Prostate gland (tissue), 2 donors: ENCODE measurements around the gene KRT85. TPM values are rescaled to one million over a fixed set of nuclear protein-coding genes. Genes with fewer than 3 reads are reported as not detected.

Experiments
- DNase-seq: peaks from one replicate; pipeline ENCODE4 v3.0.0-alpha.2; 2019; ENCODE audit warnings: low spot score
- H3K27ac ChIP-seq, 2 donors: fragments of 200-600 bp; sonication (generic); 2 replicates each; pipeline ENCODE4 v1.5.1; 2017 to 2019
- H3K27me3 ChIP-seq: fragments of 200-600 bp; sonication (generic); replicated peaks from 2 replicates; pipeline ENCODE4 v1.5.1; 2019; ENCODE audit not compliant: insufficient read depth
- H3K36me3 ChIP-seq, 2 donors: fragments of 200-600 bp; sonication (generic); 1 replicate in 1 of 2; 2 replicates in 1 of 2; pipeline versions ENCODE4 v1.5.1 to v1.8.1; 2017 to 2019
- H3K4me1 ChIP-seq: fragments of 200-600 bp; sonication (generic); replicated peaks from 2 replicates; pipeline ENCODE4 v1.5.1; 2019
- H3K4me3 ChIP-seq, 2 donors: fragments of 200-600 bp; sonication (generic); 2 replicates each; pipeline ENCODE4 v1.5.1; 2017 to 2019
- H3K9me3 ChIP-seq: fragments of 200-600 bp; sonication (generic); 2 replicates; pipeline ENCODE4 v1.5.1; 2017
- CTCF ChIP-seq, 4 experiments: fragments of 200-600 bp in 2 of 4; fragments of 450-650 bp in 2 of 4; sonication (generic) in 2 of 4; IDR thresholded peaks; 1 replicate in 3 of 4; 2 replicates in 1 of 4; pipeline ENCODE4 v1.5.1; 2016 to 2019; ENCODE audit warnings: antibody characterized with exemption in 4 of 4, mild to moderate bottlenecking in 2 of 4, moderate library complexity in 2 of 4
- POLR2A ChIP-seq: fragments of 450-650 bp; IDR thresholded peaks from one replicate; pipeline ENCODE4 v1.6.1; 2016; ENCODE audit warnings: antibody characterized with exemption, mild to moderate bottlenecking
- POLR2AphosphoS5 ChIP-seq: sonication (generic); formaldehyde crosslinking; IDR thresholded peaks from one replicate; pipeline ENCODE4 v1.6.1; 2017; ENCODE audit warnings: antibody characterized with exemption
- WGBS: methylation state at CpG from one replicate; pipeline ENCODE4 v1.1.5; 2018; 5-methylcytosine and 5-hydroxymethylcytosine counted together
- intact Hi-C: fragments of 100-400 bp; cut with DNase I; formaldehyde crosslinking; loops from one replicate; pipeline ENCODE4 v1.14.2; 2022
- total RNA-seq, 2 donors: library from RNA; depleted of rRNA; stranded (reverse); fragments of >200 nt; gene quantifications; one replicate each; pipeline ENCODE4 v1.1.0, GENCODE V29; 2016

KRT85 gene
- total RNA-seq, 2 donors from 2014 or later = not detected

GRCh38 chr12:52350786-52351185 lies 16.5 kb downstream of the KRT85 start:
- H3K27ac ChIP-seq = no peak overlapping the region
- no peak for DNase-seq
- H3K4me3 ChIP-seq = no peak overlapping the region
- 93% methylated on average over 5 of the region's 5 CpGs for WGBS
- H3K36me3 ChIP-seq = no peaks in the 10 kb centered on the region
- H3K27me3 ChIP-seq = no peaks in the 10 kb centered on the region
- TF ChIP-seq POLR2AphosphoS5 (no peak), POLR2A (no peak), CTCF (IDR thresholded peaks at IDR 0.05) (no peak)
- H3K9me3 ChIP-seq = no peaks in the 10 kb centered on the region
- intact Hi-C loops = no loop called here
- H3K4me1 ChIP-seq = peaks cover 4% of the 10 kb centered on the region

GRCh38 chr12:52350021-52350620 lies 17.2 kb downstream of the KRT85 start:
- no peaks in the 10 kb centered on the region for H3K27me3 ChIP-seq
- no peaks in the 10 kb centered on the region for H3K36me3 ChIP-seq
- no peak overlapping the region for H3K27ac ChIP-seq
- no peaks in the 10 kb centered on the region for H3K9me3 ChIP-seq
- WGBS = 97% methylated on average over 8 of the region's 8 CpGs
- no peak for TF ChIP-seq POLR2AphosphoS5
- no peak for TF ChIP-seq POLR2A
- TF ChIP-seq CTCF (IDR thresholded peaks at IDR 0.05) = no peak
- H3K4me3 ChIP-seq = no peak overlapping the region
- intact Hi-C loops = no loop called here
- DNase-seq = no peak
- peaks cover 4% of the 10 kb centered on the region for H3K4me1 ChIP-seq

GRCh38 chr12:52349196-52349595 lies 18.1 kb downstream of the KRT85 start:
- intact Hi-C loops = no loop called here
- Histone ChIP-seq H3K27ac (no peak overlapping the region), H3K4me1 (peaks cover 6% of the 10 kb centered on the region), H3K27me3 (no peaks in the 10 kb centered on the region), H3K9me3 (no peaks in the 10 kb centered on the region), H3K36me3 (no peaks in the 10 kb centered on the region), H3K4me3 (no peak overlapping the region)
- DNase-seq = no peak
- WGBS = 78% methylated on average over 6 of the region's 6 CpGs
- TF ChIP-seq CTCF (IDR thresholded peaks at IDR 0.05) = no peak
- no peak for TF ChIP-seq POLR2AphosphoS5
- TF ChIP-seq POLR2A = no peak

- H3K27me3 ChIP-seq = no peaks in the 10 kb centered on the region
- H3K9me3 ChIP-seq = no peaks in the 10 kb centered on the region
- H3K4me1 ChIP-seq = peaks cover 6% of the 10 kb centered on the region
- H3K36me3 ChIP-seq = no peaks in the 10 kb centered on the region
- no peak for DNase-seq
- intact Hi-C loops = no loop called here
- H3K4me3 ChIP-seq = no peak overlapping the region
- no peak overlapping the region for H3K27ac ChIP-seq
- TF ChIP-seq POLR2AphosphoS5 (no peak), POLR2A (no peak)
- 80% methylated on average over 15 of the region's 16 CpGs for WGBS
Measured at GRCh38 chr12:52347551-52348510, 19.4 kb downstream of the KRT85 start.

- H3K27ac ChIP-seq = no peak overlapping the region
- WGBS = 78% methylated on average over 9 of the region's 9 CpGs
- H3K9me3 ChIP-seq = no peaks in the 10 kb centered on the region
- no peaks in the 10 kb centered on the region for H3K36me3 ChIP-seq
- TF ChIP-seq CTCF (IDR thresholded peaks at IDR 0.05) = no peak
- TF ChIP-seq POLR2AphosphoS5 = no peak
- TF ChIP-seq POLR2A = no peak
- H3K27me3 ChIP-seq = no peaks in the 10 kb centered on the region
- no peak for DNase-seq
- H3K4me1 ChIP-seq = peaks cover 6% of the 10 kb centered on the region
- H3K4me3 ChIP-seq = no peak overlapping the region
- intact Hi-C loops = no loop called here
Measured at GRCh38 chr12:52347016-52347415, 20.3 kb downstream of the KRT85 start.
